H9 (cell line): ENCODE results near the gene LINS1. TPM values are rescaled to one million over a fixed set of nuclear protein-coding genes. Genes with fewer than 3 reads are reported as not detected.
A peak's percentile ranks its signal among the peaks of the same experiment; 100 is the strongest.

Experiments used
- DNase-seq: peaks from one replicate; pipeline ENCODE4 v3.0.0-alpha.2; 2017
- H2AFZ ChIP-seq: one replicate; pipeline ENCODE4 v1.6.1; 2013; ENCODE audit warnings: mild to moderate bottlenecking, low read length, control low read depth, moderate library complexity
- H2AK5ac ChIP-seq: 2 replicates; pipeline ENCODE4 v1.6.1; 2013; ENCODE audit warnings: low read length, control low read depth, mixed read lengths; ENCODE audit not compliant: insufficient read length
- H2BK120ac ChIP-seq: one replicate; pipeline ENCODE4 v1.6.1; 2013; ENCODE audit warnings: low read depth, mild to moderate bottlenecking, low read length, control low read depth, inconsistent platforms; ENCODE audit not compliant: poor library complexity, severe bottlenecking
- H2BK12ac ChIP-seq: 2 replicates; pipeline ENCODE4 v1.6.1; 2013; ENCODE audit warnings: low read length, control low read depth, mixed read lengths, low read depth; ENCODE audit not compliant: insufficient read length
- H2BK15ac ChIP-seq: 2 replicates; pipeline ENCODE4 v1.6.1; 2013; ENCODE audit warnings: low read depth, low read length, control low read depth
- H2BK20ac ChIP-seq: one replicate; pipeline ENCODE4 v1.6.1; 2013; ENCODE audit warnings: low read depth, mild to moderate bottlenecking, low read length, control low read depth, inconsistent platforms; ENCODE audit not compliant: poor library complexity, severe bottlenecking
- H2BK5ac ChIP-seq: 2 replicates; pipeline ENCODE4 v1.6.1; 2013; ENCODE audit warnings: low read length, control low read depth, mixed read lengths; ENCODE audit not compliant: insufficient read length
- H3K14ac ChIP-seq: 2 replicates; pipeline ENCODE4 v1.6.1; 2013; ENCODE audit warnings: low read length, control low read depth; ENCODE audit not compliant: insufficient read depth
- H3K18ac ChIP-seq: 2 replicates; pipeline ENCODE4 v1.6.1; 2013; ENCODE audit warnings: low read depth, mild to moderate bottlenecking, mixed read lengths, low read length, control low read depth; ENCODE audit not compliant: insufficient read length
- H3K23ac ChIP-seq: 2 replicates; pipeline ENCODE4 v1.6.1; 2013; ENCODE audit warnings: low read length, control low read depth, mixed read lengths, low read depth; ENCODE audit not compliant: insufficient read length
- H3K23me2 ChIP-seq: 2 replicates; pipeline ENCODE4 v1.6.1; 2013; ENCODE audit warnings: low read depth, mild to moderate bottlenecking, mixed read lengths, low read length, control low read depth; ENCODE audit not compliant: insufficient read length, poor library complexity, severe bottlenecking
- H3K27ac ChIP-seq: 2 replicates; pipeline ENCODE4 v1.5.1; 2013; ENCODE audit warnings: low read length, control low read depth, mixed read lengths, low read depth; ENCODE audit not compliant: insufficient read length
- H3K27me3 ChIP-seq: 2 replicates; pipeline ENCODE4 v1.6.1; 2013; ENCODE audit warnings: low read length, control low read depth, inconsistent platforms; ENCODE audit not compliant: insufficient read depth
- H3K4ac ChIP-seq: 2 replicates; pipeline ENCODE4 v1.6.1; 2013; ENCODE audit warnings: low read depth, mild to moderate bottlenecking, control low read depth, inconsistent platforms, low read length, moderate library complexity
- H3K4me1 ChIP-seq: 2 replicates; pipeline ENCODE4 v1.6.1; 2013; ENCODE audit warnings: low read length, control low read depth, inconsistent platforms; ENCODE audit not compliant: insufficient read depth
- H3K4me2 ChIP-seq: 2 replicates; pipeline ENCODE4 v1.6.1; 2013; ENCODE audit warnings: low read length, control low read depth, mixed read lengths; ENCODE audit not compliant: insufficient read length, insufficient read depth
- H3K56ac ChIP-seq: 2 replicates; pipeline ENCODE4 v1.6.1; 2013; ENCODE audit warnings: low read depth, mild to moderate bottlenecking, mixed read lengths, low read length, control low read depth; ENCODE audit not compliant: insufficient read length
- H3K79me1 ChIP-seq: 2 replicates; pipeline ENCODE4 v1.6.1; 2013; ENCODE audit warnings: low read depth, mild to moderate bottlenecking, moderate library complexity, low read length, control low read depth, inconsistent platforms; ENCODE audit not compliant: insufficient read depth, poor library complexity, severe bottlenecking
- H3K79me2 ChIP-seq: 2 replicates; pipeline ENCODE4 v1.6.1; 2013; ENCODE audit warnings: low read length, control low read depth, inconsistent platforms; ENCODE audit not compliant: insufficient read depth
- H3K9ac ChIP-seq: 2 replicates; pipeline ENCODE4 v1.6.1; 2013; ENCODE audit warnings: low read length, control low read depth, mixed read lengths; ENCODE audit not compliant: insufficient read length; ENCODE audit errors: extremely low read depth
- H3K9me3 ChIP-seq: one replicate; pipeline ENCODE4 v1.6.1; 2013; ENCODE audit warnings: low read depth, low read length, inconsistent platforms; ENCODE audit not compliant: control insufficient read depth
- H3T11ph ChIP-seq: one replicate; pipeline ENCODE4 v1.6.1; 2013; ENCODE audit warnings: mild to moderate bottlenecking, low read length, control low read depth, inconsistent platforms
- H4K20me1 ChIP-seq: one replicate; pipeline ENCODE4 v1.6.1; 2013; ENCODE audit not compliant: control insufficient read depth, insufficient read length, insufficient read depth
- H4K5ac ChIP-seq: 2 replicates; pipeline ENCODE4 v1.6.1; 2013; ENCODE audit warnings: low read depth, mild to moderate bottlenecking, mixed read lengths, low read length, control low read depth; ENCODE audit not compliant: insufficient read length
- H4K8ac ChIP-seq: replicated peaks from 2 replicates; pipeline ENCODE4 v1.6.1; 2013; ENCODE audit warnings: low read length, control low read depth, mixed read lengths, low read depth; ENCODE audit not compliant: insufficient read length
- H4K91ac ChIP-seq: 2 replicates; pipeline ENCODE4 v1.6.1; 2013; ENCODE audit warnings: low read depth, mild to moderate bottlenecking, moderate library complexity, mixed read lengths, low read length, control low read depth; ENCODE audit not compliant: insufficient read length
- H3K27ac Mint-ChIP-seq, 3 experiments: 2 replicates in 2 of 3; 3 replicates in 1 of 3; pipeline ENCODE4 v1.8.0; 2020 to 2021; ENCODE audit warnings: mixed read lengths in 3 of 3, mild to moderate bottlenecking in 1 of 3, moderate library complexity in 1 of 3
- H3K27me3 Mint-ChIP-seq: 2 replicates; pipeline ENCODE4 v1.8.0; 2021; ENCODE audit warnings: low read depth, mild to moderate bottlenecking, moderate library complexity, mixed read lengths
- H3K36me3 Mint-ChIP-seq, 3 experiments: 2 replicates in 2 of 3; 3 replicates in 1 of 3; pipeline ENCODE4 v1.8.0; 2020 to 2021; ENCODE audit warnings: low read depth in 3 of 3, mixed read lengths in 3 of 3; ENCODE audit not compliant: insufficient read depth in 1 of 3
- H3K4me1 Mint-ChIP-seq, 2 experiments: 2 replicates each; pipeline ENCODE4 v1.8.0; 2020; ENCODE audit warnings: mixed read lengths in 2 of 2
- H3K4me3 Mint-ChIP-seq, 2 experiments: 2 replicates in 1 of 2; 3 replicates in 1 of 2; pipeline ENCODE4 v1.8.0; 2020 to 2021; ENCODE audit warnings: mild to moderate bottlenecking in 2 of 2, mixed read lengths in 2 of 2, moderate library complexity in 1 of 2
- H3K9me3 Mint-ChIP-seq, 2 experiments: 2 replicates in 1 of 2; 3 replicates in 1 of 2; pipeline ENCODE4 v1.8.0; 2020; ENCODE audit warnings: mild to moderate bottlenecking in 2 of 2, mixed read lengths in 2 of 2, moderate library complexity in 1 of 2
- WGBS: extraction: QIAGEN DNeasy Blood & Tissue Kit; methylation state at CpG from one replicate; pipeline ENCODE4 v1.1.7; 2013; ENCODE audit warnings: missing lambda C conversion rate, low lambda C conversion rate, mixed read lengths; ENCODE audit not compliant: insufficient read length; ENCODE audit errors: extremely low coverage; 5-methylcytosine and 5-hydroxymethylcytosine counted together
- total RNA-seq: library from RNA; stranded (reverse); gene quantifications from 2 replicates; pipeline ENCODE4 v1.2.1, GENCODE V29; 2021
- TF ChIP-seq, protein P1 (sequence below): fragments of 200-600 bp; sonication (generic); conservative IDR thresholded peaks from 3 replicates; pipeline ENCODE4 v1.8.0; 2021; ENCODE audit warnings: antibody characterized with exemption, mild to moderate bottlenecking

Gene LINS1
- total RNA-seq, 1 experiment from 2014 or later: 8.8 TPM

DNA sequence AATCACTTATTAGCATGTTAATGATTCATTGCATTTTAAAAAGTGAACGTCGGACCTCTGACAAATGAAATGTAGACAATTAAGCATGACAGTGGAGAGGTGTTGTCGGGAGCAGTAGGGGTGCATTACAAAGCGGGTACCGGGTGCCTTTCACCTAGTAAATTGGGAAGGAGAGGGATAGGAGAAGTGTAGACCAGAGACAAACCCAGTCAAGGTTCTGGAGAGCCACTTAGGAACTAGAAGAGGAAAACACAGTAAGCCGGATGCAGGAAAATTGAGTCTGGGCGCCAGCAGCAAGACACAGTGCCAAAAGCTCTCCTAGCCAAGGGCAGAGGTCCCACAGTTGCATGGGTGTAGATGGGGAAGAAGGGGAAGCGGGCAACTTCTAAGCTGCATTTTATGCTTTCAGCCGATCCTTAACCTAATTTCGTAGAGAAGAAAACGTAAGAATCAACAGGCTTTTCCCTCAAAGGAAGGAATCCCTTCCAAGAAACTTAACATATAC lies 70.1 kb downstream of the LINS1 start:
- Histone ChIP-seq H3K4me1 (no peaks in the 10 kb centered on the region), H3K27ac (no peak overlapping the region), H3K9ac (no peak overlapping the region), H2BK5ac (no peak overlapping the region), H3K23me2 (no peaks in the 10 kb centered on the region), H2AFZ (no peak overlapping the region), H4K20me1 (no peaks in the 10 kb centered on the region), H2BK15ac (no peak overlapping the region), H3K56ac (no peak overlapping the region), H4K91ac (no peak overlapping the region), H2BK12ac (no peak overlapping the region), H4K8ac (no peak overlapping the region), H3K79me2 (no peaks in the 10 kb centered on the region), H3K4me2 (no peak overlapping the region), H3K23ac (no peak overlapping the region), H3K9me3 (no peaks in the 10 kb centered on the region), H2AK5ac (no peak overlapping the region), H3K79me1 (no peaks in the 10 kb centered on the region), H3K27me3 (no peaks in the 10 kb centered on the region), H3T11ph (no peak overlapping the region), H2BK20ac (no peak overlapping the region), H3K14ac (no peak overlapping the region), H2BK120ac (no peak overlapping the region), H3K4ac (no peak overlapping the region), H3K18ac (no peak overlapping the region), H4K5ac (no peak overlapping the region)
- Mint-ChIP-seq H3K27me3 (peaks cover 2% of the 10 kb centered on the region), H3K4me1 (no peaks in the 10 kb centered on the region), H3K4me3 (no peak overlapping the region), H3K36me3 (no peaks in the 10 kb centered on the region), H3K27ac (peak overlapping the region in 1 of 3 experiments; percentile 33; a peak in 1 of 7 replicates), H3K9me3 (no peaks in the 10 kb centered on the region)
- WGBS: no CpG with 5 or more reads among the region's 11 CpGs
- TF ChIP-seq, protein P1, sequence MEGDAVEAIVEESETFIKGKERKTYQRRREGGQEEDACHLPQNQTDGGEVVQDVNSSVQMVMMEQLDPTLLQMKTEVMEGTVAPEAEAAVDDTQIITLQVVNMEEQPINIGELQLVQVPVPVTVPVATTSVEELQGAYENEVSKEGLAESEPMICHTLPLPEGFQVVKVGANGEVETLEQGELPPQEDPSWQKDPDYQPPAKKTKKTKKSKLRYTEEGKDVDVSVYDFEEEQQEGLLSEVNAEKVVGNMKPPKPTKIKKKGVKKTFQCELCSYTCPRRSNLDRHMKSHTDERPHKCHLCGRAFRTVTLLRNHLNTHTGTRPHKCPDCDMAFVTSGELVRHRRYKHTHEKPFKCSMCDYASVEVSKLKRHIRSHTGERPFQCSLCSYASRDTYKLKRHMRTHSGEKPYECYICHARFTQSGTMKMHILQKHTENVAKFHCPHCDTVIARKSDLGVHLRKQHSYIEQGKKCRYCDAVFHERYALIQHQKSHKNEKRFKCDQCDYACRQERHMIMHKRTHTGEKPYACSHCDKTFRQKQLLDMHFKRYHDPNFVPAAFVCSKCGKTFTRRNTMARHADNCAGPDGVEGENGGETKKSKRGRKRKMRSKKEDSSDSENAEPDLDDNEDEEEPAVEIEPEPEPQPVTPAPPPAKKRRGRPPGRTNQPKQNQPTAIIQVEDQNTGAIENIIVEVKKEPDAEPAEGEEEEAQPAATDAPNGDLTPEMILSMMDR: no peak
- DNase-seq: no peak
